Osteocyte (in vitro differentiated cells): Measurements from ENCODE around the gene SRRM5. TPM values are rescaled to one million over a fixed set of nuclear protein-coding genes. Genes with fewer than 3 reads are reported as not detected.
"Not testable (repeated sequence)": the region's sequence is repeated elsewhere in the genome, so short reads cannot be mapped to it uniquely, and the experiment has no call there.

Experiments used
- DNase-seq: peaks from one replicate; pipeline ENCODE4 v3.0.0; 2021; ENCODE audit warnings: mixed read lengths; ENCODE audit not compliant: unreplicated experiment; ENCODE audit errors: extremely low spot score
- H3K27ac Mint-ChIP-seq: one replicate; pipeline ENCODE4 v1.8.0; 2021; ENCODE audit warnings: mild to moderate bottlenecking, mixed read lengths; ENCODE audit not compliant: unreplicated experiment
- H3K27me3 Mint-ChIP-seq: one replicate; pipeline ENCODE4 v1.8.0; 2021; ENCODE audit warnings: mixed read lengths; ENCODE audit not compliant: unreplicated experiment
- H3K36me3 Mint-ChIP-seq: one replicate; pipeline ENCODE4 v1.8.0; 2021; ENCODE audit warnings: mixed read lengths; ENCODE audit not compliant: unreplicated experiment
- H3K4me1 Mint-ChIP-seq: one replicate; pipeline ENCODE4 v1.8.0; 2021; ENCODE audit warnings: mixed read lengths; ENCODE audit not compliant: unreplicated experiment
- H3K4me3 Mint-ChIP-seq: one replicate; pipeline ENCODE4 v1.8.0; 2021; ENCODE audit warnings: mild to moderate bottlenecking, moderate library complexity, mixed read lengths; ENCODE audit not compliant: unreplicated experiment
- H3K9me3 Mint-ChIP-seq: one replicate; pipeline ENCODE4 v1.8.0; 2021; ENCODE audit warnings: mixed read lengths; ENCODE audit not compliant: unreplicated experiment
- total RNA-seq: library from RNA; stranded (reverse); gene quantifications from 2 replicates; pipeline ENCODE4 v1.2.1, GENCODE V29; 2021
- TF ChIP-seq, protein P1 (sequence below): fragments of 200-600 bp; sonication (generic); IDR thresholded peaks from 2 replicates; pipeline ENCODE4 v1.5.0; 2021; ENCODE audit warnings: antibody characterized with exemption, mild to moderate bottlenecking, moderate library complexity

The SRRM5 gene
- total RNA-seq, 1 donor from 2014 or later, result 0.35 TPM

DNA sequence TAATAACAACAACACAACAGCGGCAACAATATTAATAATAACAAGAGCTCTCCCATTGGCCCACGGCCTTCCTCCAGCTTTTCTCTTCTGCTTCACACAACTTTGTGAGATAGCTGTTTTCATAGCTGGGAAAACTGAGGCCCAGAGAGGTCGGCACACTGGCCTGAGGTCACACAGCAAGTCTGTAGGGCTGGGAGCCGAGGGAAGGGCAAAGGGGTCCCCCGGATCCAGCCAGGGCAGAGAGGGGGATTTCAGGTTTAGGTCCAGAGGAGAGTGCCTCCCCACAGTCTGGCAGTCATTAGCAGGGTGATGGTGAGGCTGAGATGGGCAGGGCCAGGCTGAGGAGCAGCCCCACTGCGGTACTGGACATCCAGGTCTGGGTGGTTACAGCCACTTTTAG is 36.7 kb downstream of the SRRM5 start:
- no peak for DNase-seq
- no peak overlapping the region for H3K27ac Mint-ChIP-seq
- no peak overlapping the region for H3K4me3 Mint-ChIP-seq
- peaks cover 5% of the 10 kb centered on the region for H3K4me1 Mint-ChIP-seq
- H3K27me3 Mint-ChIP-seq, result no peaks in the 10 kb centered on the region
- no peaks in the 10 kb centered on the region for H3K9me3 Mint-ChIP-seq
- TF ChIP-seq, protein P1, sequence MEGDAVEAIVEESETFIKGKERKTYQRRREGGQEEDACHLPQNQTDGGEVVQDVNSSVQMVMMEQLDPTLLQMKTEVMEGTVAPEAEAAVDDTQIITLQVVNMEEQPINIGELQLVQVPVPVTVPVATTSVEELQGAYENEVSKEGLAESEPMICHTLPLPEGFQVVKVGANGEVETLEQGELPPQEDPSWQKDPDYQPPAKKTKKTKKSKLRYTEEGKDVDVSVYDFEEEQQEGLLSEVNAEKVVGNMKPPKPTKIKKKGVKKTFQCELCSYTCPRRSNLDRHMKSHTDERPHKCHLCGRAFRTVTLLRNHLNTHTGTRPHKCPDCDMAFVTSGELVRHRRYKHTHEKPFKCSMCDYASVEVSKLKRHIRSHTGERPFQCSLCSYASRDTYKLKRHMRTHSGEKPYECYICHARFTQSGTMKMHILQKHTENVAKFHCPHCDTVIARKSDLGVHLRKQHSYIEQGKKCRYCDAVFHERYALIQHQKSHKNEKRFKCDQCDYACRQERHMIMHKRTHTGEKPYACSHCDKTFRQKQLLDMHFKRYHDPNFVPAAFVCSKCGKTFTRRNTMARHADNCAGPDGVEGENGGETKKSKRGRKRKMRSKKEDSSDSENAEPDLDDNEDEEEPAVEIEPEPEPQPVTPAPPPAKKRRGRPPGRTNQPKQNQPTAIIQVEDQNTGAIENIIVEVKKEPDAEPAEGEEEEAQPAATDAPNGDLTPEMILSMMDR, result no peak
- peaks cover 27% of the 10 kb centered on the region for H3K36me3 Mint-ChIP-seq

DNA sequence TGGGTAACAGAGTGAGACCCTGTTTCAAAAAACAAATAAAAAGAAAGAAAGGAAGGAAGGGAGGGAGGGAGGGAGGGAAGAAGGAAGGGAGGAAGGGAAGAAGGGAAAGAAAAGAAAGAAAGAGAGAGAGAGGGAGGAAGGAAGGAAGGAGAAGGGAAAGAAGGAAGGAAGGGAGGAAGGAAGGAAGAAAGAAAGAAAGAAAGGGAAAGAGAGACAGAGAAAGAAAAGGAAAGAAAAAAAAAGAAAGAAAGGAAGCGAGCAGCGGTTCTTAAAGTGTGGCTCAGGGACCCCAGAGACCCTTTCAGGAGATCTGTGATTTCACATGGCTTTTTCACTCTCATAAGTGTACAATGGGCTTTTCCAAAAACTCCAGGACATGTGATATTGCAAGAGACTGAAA is 37.6 kb downstream of the SRRM5 start:
- H3K36me3 Mint-ChIP-seq, result peaks cover 28% of the 10 kb centered on the region
- TF ChIP-seq, protein P1, result no peak
- H3K4me1 Mint-ChIP-seq, result peaks cover 5% of the 10 kb centered on the region
- H3K4me3 Mint-ChIP-seq, result no peak overlapping the region
- H3K27me3 Mint-ChIP-seq, result no peaks in the 10 kb centered on the region
- no peak overlapping the region for H3K27ac Mint-ChIP-seq
- no peak for DNase-seq
- H3K9me3 Mint-ChIP-seq, result no peaks in the 10 kb centered on the region

DNA sequence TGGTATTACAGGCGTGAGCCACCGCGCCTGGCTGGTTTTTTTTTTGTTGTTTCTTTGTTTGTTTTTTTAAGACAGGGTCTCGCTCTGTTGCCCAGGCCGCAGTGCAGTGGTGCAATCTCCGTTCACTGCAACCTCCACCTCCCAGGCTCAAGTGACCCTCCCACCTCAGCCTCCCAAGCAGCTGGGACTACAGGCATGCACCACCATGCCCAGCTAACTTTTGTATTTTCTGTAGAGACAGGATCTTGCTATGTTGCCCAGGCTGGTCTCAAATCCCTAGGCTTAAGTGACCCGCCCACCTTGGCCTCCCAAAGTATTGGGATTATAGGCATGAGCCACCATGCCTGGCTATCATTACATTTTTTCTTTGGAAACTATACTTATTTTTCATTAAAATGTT is 38.4 kb downstream of the SRRM5 start:
- not testable (repeated sequence) for H3K4me1 Mint-ChIP-seq, H3K27ac Mint-ChIP-seq, H3K9me3 Mint-ChIP-seq, H3K4me3 Mint-ChIP-seq, DNase-seq, H3K27me3 Mint-ChIP-seq
- H3K36me3 Mint-ChIP-seq, result peaks cover 30% of the 10 kb centered on the region

DNA sequence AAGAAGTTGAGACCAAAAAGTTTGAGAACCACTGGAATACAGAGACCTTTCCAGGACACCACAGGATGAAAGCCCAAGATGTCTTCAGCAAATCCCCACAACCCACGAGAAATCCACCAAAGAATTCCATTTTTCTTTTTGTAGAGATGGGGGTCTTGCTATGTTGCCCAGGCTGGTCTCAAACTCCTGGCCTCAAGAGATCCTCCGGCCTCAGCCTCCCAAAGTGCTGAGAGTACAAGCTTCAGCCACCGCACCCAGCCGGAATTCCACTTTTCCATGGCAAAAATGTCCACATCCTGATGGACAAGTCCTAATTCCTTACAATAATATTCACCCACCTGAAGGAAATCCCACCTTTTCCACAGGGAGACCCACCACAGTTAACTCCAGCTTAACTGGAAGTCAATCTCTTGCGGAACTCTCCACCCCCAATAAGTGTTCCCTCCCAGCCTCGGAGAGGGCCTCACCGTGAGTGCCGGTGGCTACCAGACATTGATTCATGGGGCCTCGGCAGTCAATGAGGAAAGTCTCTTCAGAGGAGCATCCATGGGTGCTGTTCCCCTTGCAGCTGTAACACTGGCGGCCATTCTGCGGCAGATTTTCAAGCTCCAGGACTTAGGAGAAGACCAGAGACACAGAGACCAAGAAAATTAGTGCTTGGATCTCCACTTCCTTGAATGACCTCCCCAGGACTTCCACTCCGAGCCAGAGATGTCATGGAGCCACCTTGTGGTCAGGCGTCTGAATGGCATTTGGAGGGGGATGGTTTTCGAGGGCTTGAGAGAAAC is 40.1 kb downstream of the SRRM5 start:
- H3K27me3 Mint-ChIP-seq, result no peaks in the 10 kb centered on the region
- peaks cover 5% of the 10 kb centered on the region for H3K4me1 Mint-ChIP-seq
- peaks cover 27% of the 10 kb centered on the region for H3K36me3 Mint-ChIP-seq
- no peak overlapping the region for H3K4me3 Mint-ChIP-seq
- H3K9me3 Mint-ChIP-seq, result no peaks in the 10 kb centered on the region
- DNase-seq, result no peak
- TF ChIP-seq, protein P1, result peak; percentile 76
- H3K27ac Mint-ChIP-seq, result peak overlapping the region; percentile 67

DNA sequence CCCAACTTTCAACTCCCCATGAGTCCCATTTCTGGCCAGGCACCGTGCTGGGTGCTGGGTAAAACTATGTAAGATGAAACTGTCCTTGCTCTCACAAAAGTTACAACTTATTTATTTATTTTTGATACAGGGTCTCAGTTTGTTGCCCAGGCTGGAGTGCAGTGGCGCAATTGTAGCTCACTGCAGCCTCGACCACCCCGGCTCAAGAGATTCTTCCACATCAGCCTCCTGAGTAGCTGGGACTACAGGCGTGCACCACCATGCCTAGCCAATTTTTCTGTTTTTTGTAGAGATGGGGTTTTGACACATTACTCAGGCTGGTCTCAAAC is 40.6 kb downstream of the SRRM5 start:
- DNase-seq, result no peak
- Mint-ChIP-seq H3K36me3 (peaks cover 27% of the 10 kb centered on the region), H3K4me3 (no peak overlapping the region), H3K9me3 (no peaks in the 10 kb centered on the region), H3K27ac (no peak overlapping the region), H3K27me3 (no peaks in the 10 kb centered on the region), H3K4me1 (peaks cover 5% of the 10 kb centered on the region)
- TF ChIP-seq, protein P1, result no peak
